Fibroblast of the aortic adventitia (primary cell): ENCODE data around the gene CNIH3. TPM values are rescaled to one million over a fixed set of nuclear protein-coding genes. Genes with fewer than 3 reads are reported as not detected.

Source experiments
- DNase-seq: peaks from one replicate; pipeline ENCODE4 v3.0.0-alpha.2; 2010; ENCODE audit warnings: low read depth
- H3K4me3 ChIP-seq: 2 replicates; pipeline ENCODE4 v1.5.1; 2011; ENCODE audit warnings: low read depth, mild to moderate bottlenecking, control low read depth, low read length, moderate library complexity
- CTCF ChIP-seq: IDR thresholded peaks from 2 replicates; pipeline ENCODE4 v1.5.1; 2011; ENCODE audit warnings: mild to moderate bottlenecking, low read length, control low read depth, inconsistent platforms; ENCODE audit not compliant: insufficient read depth
- total RNA-seq: library from RNA; depleted of rRNA; stranded (reverse); fragments of >200 nt; gene quantifications from 2 replicates; pipeline ENCODE4 v1.2.3, GENCODE V29; 2012; ENCODE audit warnings: low replicate concordance

The CNIH3 gene
- total RNA-seq, 1 donor, result 31.5 TPM

- TF ChIP-seq CTCF, result no peak
- DNase-seq, result no peak
- no peak overlapping the region for H3K4me3 ChIP-seq
Measured at GRCh38 chr1:224613486-224613885, 2.6 kb upstream of the CNIH3 start.

- TF ChIP-seq CTCF, result no peak
- DNase-seq, result no peak
- peak overlapping the region; percentile 92 for H3K4me3 ChIP-seq
Measured at GRCh38 chr1:224616756-224617409, 766 bp downstream of the CNIH3 start.

GRCh38 chr1:224617410-224618355 is 1.6 kb downstream of the CNIH3 start:
- peak overlapping the region; percentile 92 for H3K4me3 ChIP-seq
- peak; percentile 52 for DNase-seq
- TF ChIP-seq CTCF, result no peak

- no peak for DNase-seq
- no peak for TF ChIP-seq CTCF
- H3K4me3 ChIP-seq, result peak overlapping the region; percentile 92
Measured at GRCh38 chr1:224619209-224619608, 3.1 kb downstream of the CNIH3 start.

- TF ChIP-seq CTCF, result no peak
- DNase-seq, result no peak
- H3K4me3 ChIP-seq, result peak overlapping the region; percentile 92
Measured at GRCh38 chr1:224620105-224620504, 4.0 kb downstream of the CNIH3 start.

- H3K4me3 ChIP-seq, result no peak overlapping the region
- no peak for TF ChIP-seq CTCF
- no peak for DNase-seq
Measured at GRCh38 chr1:224621813-224622682, 5.9 kb downstream of the CNIH3 start.
